ENCODE results near the gene RELN. TPM values are rescaled to one million over a fixed set of nuclear protein-coding genes. Genes with fewer than 3 reads are reported as not detected.

RELN gene
- total RNA-seq, 1 donor from 2014 or later: 17.5 TPM

GRCh38 chr7:103628742-103629141, 360.7 kb downstream of the RELN start:
- DNase-seq (ENCODE audit: extremely low spot score, unreplicated experiment): no peak
- H3K36me3 Mint-ChIP-seq: peaks cover 3% of the 10 kb centered on the region
- no peaks in the 10 kb centered on the region for H3K4me1 Mint-ChIP-seq (ENCODE audit: unreplicated experiment)
- no peak overlapping the region for H3K27ac Mint-ChIP-seq
- H3K4me3 Mint-ChIP-seq: no peak overlapping the region
- H3K27me3 Mint-ChIP-seq: peaks cover 5% of the 10 kb centered on the region
- peaks cover 7% of the 10 kb centered on the region for H3K9me3 Mint-ChIP-seq
- TF ChIP-seq, protein P1, sequence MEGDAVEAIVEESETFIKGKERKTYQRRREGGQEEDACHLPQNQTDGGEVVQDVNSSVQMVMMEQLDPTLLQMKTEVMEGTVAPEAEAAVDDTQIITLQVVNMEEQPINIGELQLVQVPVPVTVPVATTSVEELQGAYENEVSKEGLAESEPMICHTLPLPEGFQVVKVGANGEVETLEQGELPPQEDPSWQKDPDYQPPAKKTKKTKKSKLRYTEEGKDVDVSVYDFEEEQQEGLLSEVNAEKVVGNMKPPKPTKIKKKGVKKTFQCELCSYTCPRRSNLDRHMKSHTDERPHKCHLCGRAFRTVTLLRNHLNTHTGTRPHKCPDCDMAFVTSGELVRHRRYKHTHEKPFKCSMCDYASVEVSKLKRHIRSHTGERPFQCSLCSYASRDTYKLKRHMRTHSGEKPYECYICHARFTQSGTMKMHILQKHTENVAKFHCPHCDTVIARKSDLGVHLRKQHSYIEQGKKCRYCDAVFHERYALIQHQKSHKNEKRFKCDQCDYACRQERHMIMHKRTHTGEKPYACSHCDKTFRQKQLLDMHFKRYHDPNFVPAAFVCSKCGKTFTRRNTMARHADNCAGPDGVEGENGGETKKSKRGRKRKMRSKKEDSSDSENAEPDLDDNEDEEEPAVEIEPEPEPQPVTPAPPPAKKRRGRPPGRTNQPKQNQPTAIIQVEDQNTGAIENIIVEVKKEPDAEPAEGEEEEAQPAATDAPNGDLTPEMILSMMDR (conservative IDR thresholded peaks at IDR 0.05): no peak

DNA sequence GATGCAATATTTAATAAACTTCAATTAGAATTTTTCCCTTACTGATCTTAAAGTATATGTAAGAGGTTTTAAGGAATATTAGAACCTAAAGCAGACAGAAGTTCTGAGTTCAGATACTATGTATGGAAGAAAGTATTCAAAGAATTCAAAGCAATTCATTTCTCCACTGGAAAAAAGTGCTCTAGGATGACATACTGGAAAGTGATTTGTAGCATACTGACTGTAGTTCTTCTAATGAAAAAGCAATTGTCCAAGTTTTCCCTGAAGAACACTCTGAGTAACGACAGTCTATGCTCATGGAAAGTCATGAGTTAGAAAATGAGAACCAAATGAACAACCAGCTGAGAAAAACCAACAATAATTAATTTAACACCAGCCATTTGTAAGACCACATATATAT, 362.7 kb downstream of the RELN start:
- Mint-ChIP-seq H3K36me3 (peaks cover 3% of the 10 kb centered on the region), H3K4me3 (no peak overlapping the region), H3K9me3 (peaks cover 7% of the 10 kb centered on the region), H3K27ac (no peak overlapping the region), H3K4me1 (ENCODE audit: unreplicated experiment) (no peaks in the 10 kb centered on the region), H3K27me3 (peaks cover 5% of the 10 kb centered on the region)
- DNase-seq (ENCODE audit: extremely low spot score, unreplicated experiment): no peak
- TF ChIP-seq, protein P1 (conservative IDR thresholded peaks at IDR 0.05): no peak

- Mint-ChIP-seq H3K27ac (no peak overlapping the region), H3K36me3 (no peaks in the 10 kb centered on the region), H3K4me1 (ENCODE audit: unreplicated experiment) (no peaks in the 10 kb centered on the region), H3K27me3 (no peaks in the 10 kb centered on the region), H3K9me3 (no peaks in the 10 kb centered on the region), H3K4me3 (no peak overlapping the region)
- no peak for DNase-seq (ENCODE audit: extremely low spot score, unreplicated experiment)
- TF ChIP-seq, protein P1 (conservative IDR thresholded peaks at IDR 0.05): no peak
These were observed 367.2 kb downstream of the RELN start for GRCh38 chr7:103622274-103622673.

DNA sequence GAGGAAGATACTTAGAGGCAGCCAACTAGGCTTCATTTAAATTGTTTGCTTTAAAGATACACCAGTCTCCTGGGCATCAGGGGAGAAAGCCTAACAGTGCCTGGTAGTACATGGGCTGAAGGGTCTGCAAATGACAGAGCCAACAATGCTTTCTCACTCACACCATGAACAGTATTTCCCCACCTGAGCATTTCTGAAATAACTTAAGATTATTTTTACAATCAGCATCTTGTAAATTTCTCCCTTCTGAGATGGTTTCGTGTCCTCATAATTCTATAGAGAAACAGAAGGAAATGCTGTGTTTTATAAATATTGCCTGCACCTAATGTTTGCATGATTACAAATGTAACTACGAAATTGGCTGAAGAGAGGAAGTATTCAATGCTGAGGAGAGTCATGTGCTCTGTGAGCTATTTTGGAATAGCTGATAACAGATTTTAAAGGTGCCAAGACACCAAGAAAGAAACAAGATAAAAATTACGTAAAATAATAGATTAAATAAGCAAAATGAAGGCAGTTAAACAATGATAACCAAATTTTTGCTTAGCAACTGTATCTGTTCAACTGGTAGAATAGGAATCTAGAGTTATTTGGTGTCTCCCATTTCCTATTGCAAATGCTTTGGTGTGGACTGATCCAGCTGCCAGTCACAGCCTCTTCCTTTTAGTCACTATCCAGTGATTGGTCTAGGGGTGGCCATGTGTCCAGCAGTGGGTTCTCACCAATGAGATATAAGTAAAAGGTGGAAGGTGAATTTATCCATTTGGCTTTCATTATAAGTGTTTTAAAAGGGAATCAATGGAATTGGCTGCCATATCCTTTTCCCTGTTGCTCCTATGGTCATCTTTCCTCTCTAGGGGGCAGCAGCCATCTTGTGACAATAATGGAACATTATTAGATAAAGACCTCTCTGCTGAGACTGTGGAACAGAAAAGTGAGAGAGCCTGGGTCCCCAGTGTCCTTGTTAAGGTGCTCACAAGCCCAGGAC, 375.5 kb downstream of the RELN start:
- Mint-ChIP-seq H3K4me3 (no peak overlapping the region), H3K9me3 (no peaks in the 10 kb centered on the region), H3K4me1 (ENCODE audit: unreplicated experiment) (no peaks in the 10 kb centered on the region), H3K36me3 (no peaks in the 10 kb centered on the region), H3K27me3 (no peaks in the 10 kb centered on the region), H3K27ac (no peak overlapping the region)
- no peak for DNase-seq (ENCODE audit: extremely low spot score, unreplicated experiment)
- TF ChIP-seq, protein P1 (conservative IDR thresholded peaks at IDR 0.05): peak; percentile 30

DNA sequence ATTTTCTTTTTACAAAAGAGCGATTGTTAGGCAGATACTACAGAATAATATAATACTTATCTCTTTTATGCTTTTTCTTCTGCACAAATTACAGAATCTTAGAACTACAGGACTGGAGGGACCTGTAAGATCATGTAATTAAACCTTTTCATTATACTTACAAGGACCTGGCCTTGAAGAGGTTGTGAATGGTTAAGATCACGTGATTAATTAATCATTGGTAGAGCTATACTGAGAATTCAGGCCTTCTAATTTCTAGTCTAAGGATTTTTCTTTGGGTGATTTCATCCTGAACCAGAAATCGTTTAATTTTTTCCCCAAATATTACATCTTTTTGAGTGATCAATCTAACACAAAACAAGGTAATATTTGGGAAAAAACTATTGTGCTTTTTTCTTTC, 379.7 kb downstream of the RELN start:
- Mint-ChIP-seq H3K27me3 (no peaks in the 10 kb centered on the region), H3K9me3 (no peaks in the 10 kb centered on the region), H3K27ac (no peak overlapping the region), H3K4me3 (no peak overlapping the region), H3K4me1 (ENCODE audit: unreplicated experiment) (no peaks in the 10 kb centered on the region), H3K36me3 (no peaks in the 10 kb centered on the region)
- DNase-seq (ENCODE audit: extremely low spot score, unreplicated experiment): no peak
- TF ChIP-seq, protein P1 (conservative IDR thresholded peaks at IDR 0.05): no peak

Data from type B pancreatic cell (in vitro differentiated cells).